ENCODE results near the gene GJD3.

GJD3 gene

DNA sequence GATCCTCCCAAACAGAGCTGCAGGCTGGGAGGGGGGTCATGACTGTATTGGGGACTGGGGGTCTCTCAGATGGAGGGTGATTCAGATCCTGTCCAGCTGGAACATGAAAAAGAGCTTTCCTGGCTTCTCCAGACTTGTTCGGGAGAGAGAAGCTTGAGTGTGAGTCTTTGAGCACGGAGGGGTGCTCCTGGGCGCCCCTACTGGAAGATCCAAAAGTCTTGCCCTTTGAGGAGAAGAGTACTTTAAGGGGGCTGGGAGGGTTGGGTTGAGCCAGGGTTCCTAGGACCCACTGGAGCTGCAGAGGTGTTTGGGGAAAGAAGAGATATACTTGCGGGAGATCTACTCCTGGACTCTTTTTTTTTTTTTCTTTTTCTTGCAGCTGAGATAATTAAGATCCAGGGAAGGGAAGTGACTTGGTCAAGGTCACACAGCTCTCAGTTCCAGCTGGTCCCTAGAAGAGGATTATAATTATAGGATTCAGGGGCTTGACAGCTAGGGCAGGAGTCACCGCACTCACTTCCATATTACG, 47.1 kb downstream of the GJD3 start:
- H2BK15ac ChIP-seq (replicated peaks; ENCODE audit: low read depth), result no peak overlapping the region
- H3K36me3 ChIP-seq (ENCODE audit: control insufficient read depth, insufficient read depth, low read length), result no peaks in the 10 kb centered on the region
- peak overlapping the region; percentile 57 for H3K18ac ChIP-seq (ENCODE audit: low read length)
- H3K56ac ChIP-seq (ENCODE audit: low read length), result peak overlapping the region; percentile 87
- no peak overlapping the region for H3K23ac ChIP-seq (ENCODE audit: low read length)
- H3K27me3 ChIP-seq (ENCODE audit: insufficient read depth, low read length, poor library complexity), result no peaks in the 10 kb centered on the region
- H3K27ac ChIP-seq (ENCODE audit: low read depth, low read length), result peak overlapping the region; percentile 25
- peak overlapping the region; percentile 19 for H3K4me3 ChIP-seq (ENCODE audit: low read length)
- H2BK5ac ChIP-seq (ENCODE audit: low read length), result no peak overlapping the region
- H4K8ac ChIP-seq (ENCODE audit: low read depth, low read length), result no peak overlapping the region
- H3K79me2 ChIP-seq (ENCODE audit: control insufficient read depth, insufficient read depth, low read length), result peaks cover 8% of the 10 kb centered on the region
- WGBS (ENCODE audit: extremely low coverage, insufficient coverage, low lambda C conversion rate), result no CpG with 5 or more reads among the region's 6 CpGs
- peak overlapping the region; percentile 94 for H3K4me2 ChIP-seq (ENCODE audit: low read length)
- no peak overlapping the region for H3K4ac ChIP-seq (ENCODE audit: low read depth, low read length)
- DNase-seq, result peak; percentile 86
- no peak overlapping the region for H2AK5ac ChIP-seq (ENCODE audit: low read length)
- no peak overlapping the region for H2BK120ac ChIP-seq (ENCODE audit: low read depth, low read length)
- H4K5ac ChIP-seq (ENCODE audit: low read length), result no peak overlapping the region
- peaks cover 18% of the 10 kb centered on the region for H3K79me1 ChIP-seq (ENCODE audit: low read length)
- peaks cover 13% of the 10 kb centered on the region for H3K4me1 ChIP-seq (ENCODE audit: control insufficient read depth, low read depth, low read length)
- H3K9ac ChIP-seq (ENCODE audit: low read length), result peak overlapping the region; percentile 77

DNA sequence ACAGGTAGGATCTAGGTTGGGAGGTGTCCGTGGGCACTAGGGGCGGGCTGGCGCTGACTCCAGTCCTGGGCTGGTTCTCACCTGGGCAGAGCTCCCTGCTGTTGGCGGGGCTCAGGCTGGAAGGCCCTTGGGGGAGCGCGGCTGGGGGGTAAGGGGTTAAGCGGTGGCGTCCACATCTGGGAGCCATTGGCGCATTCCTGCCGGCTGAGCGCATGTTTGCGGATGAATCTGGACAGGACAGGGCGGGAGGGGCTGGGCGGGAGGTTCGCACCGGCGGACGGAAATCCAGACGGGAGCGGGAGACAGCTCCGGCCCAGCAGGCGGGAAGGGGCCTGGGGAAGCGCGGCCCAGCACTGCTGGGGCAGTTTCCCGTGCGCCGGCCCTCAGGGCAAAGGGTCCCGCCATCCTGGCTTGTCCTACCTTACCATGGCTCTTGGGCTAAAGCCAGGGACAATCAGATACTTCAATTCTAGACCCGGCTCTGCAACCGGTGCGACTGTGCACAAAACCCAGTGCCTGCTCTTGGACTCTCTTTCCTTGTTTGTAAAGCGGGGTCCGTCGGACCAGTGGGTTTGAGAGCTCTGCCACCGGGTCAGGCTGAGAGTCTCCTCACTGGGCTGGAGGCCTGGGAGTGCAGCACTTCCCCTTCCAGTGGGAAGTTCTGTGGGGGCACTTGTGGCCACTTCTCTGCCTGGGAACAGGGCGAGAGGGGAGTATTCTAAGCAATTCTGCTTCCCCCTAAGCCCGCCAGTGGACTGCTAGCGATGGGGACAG, 47.8 kb downstream of the GJD3 start:
- peak overlapping the region; percentile 77 for H3K9ac ChIP-seq (ENCODE audit: low read length)
- no CpG with 5 or more reads among the region's 38 CpGs for WGBS (ENCODE audit: extremely low coverage, insufficient coverage, low lambda C conversion rate)
- H3K79me2 ChIP-seq (ENCODE audit: control insufficient read depth, insufficient read depth, low read length), result peaks cover 8% of the 10 kb centered on the region
- H3K27ac ChIP-seq (ENCODE audit: low read depth, low read length), result peak overlapping the region; percentile 25
- no peak overlapping the region for H2BK15ac ChIP-seq (replicated peaks; ENCODE audit: low read depth)
- H2AK5ac ChIP-seq (ENCODE audit: low read length), result peak overlapping the region; percentile 80
- no peak overlapping the region for H2BK5ac ChIP-seq (ENCODE audit: low read length)
- no peaks in the 10 kb centered on the region for H3K27me3 ChIP-seq (ENCODE audit: insufficient read depth, low read length, poor library complexity)
- no peak overlapping the region for H2BK120ac ChIP-seq (ENCODE audit: low read depth, low read length)
- H3K4me1 ChIP-seq (ENCODE audit: control insufficient read depth, low read depth, low read length), result peaks cover 9% of the 10 kb centered on the region
- no peak overlapping the region for H4K8ac ChIP-seq (ENCODE audit: low read depth, low read length)
- peak overlapping the region; percentile 87 for H3K56ac ChIP-seq (ENCODE audit: low read length)
- H3K4ac ChIP-seq (ENCODE audit: low read depth, low read length), result no peak overlapping the region
- H3K79me1 ChIP-seq (ENCODE audit: low read length), result peaks cover 15% of the 10 kb centered on the region
- H3K36me3 ChIP-seq (ENCODE audit: control insufficient read depth, insufficient read depth, low read length), result no peaks in the 10 kb centered on the region
- H4K5ac ChIP-seq (ENCODE audit: low read length), result no peak overlapping the region
- DNase-seq, result peak; percentile 85
- peak overlapping the region; percentile 35 for H3K4me3 ChIP-seq (ENCODE audit: low read length)
- H3K23ac ChIP-seq (ENCODE audit: low read length), result peak overlapping the region; percentile 30
- peak overlapping the region; percentile 78 for H3K4me2 ChIP-seq (ENCODE audit: low read length)
- peak overlapping the region; percentile 57 for H3K18ac ChIP-seq (ENCODE audit: low read length)

DNA sequence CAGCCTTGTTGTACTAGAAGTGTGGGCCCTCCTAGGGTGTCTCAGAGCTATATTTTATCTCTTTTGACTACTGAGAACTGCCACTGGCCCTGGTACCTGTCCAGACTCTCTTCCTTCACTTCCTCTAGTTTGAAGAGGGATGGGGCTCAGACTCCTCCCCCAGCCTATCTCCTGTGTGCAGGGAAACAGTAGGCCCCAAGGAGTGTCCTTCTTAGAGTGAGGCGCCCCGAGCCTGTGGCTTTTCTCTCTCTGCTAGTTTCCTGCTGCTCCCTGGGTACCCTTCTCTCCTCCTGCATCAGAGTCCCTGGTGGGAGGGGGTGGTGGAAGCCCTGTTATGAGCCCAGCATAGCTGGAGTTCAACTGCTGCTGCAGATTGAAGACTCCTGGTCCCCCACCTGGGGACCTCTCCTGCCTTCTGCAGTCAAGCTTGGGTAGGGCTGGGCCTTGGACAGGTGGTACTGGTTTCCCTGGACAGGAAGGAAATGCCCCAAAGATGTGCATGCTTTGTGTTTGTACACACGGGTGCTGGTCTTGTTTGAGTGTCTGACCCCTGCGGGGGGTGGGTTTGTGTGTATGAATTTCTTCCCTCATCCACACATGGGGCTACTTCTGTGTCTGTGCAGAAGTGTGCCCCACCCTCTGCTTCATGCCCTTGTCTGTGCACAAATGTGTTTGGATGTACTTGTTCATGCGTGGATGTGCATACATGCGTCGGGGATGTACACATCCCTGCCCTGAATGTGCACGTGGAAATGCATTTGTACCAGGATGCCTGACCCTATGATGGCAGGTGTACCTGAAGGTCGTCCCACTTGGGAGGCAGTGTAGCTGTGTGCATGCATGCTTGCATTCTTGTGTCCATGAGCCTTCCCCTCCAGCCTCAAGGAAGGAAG, 48.6 kb downstream of the GJD3 start:
- Histone ChIP-seq H2AK5ac (ENCODE audit: low read length) (peak overlapping the region; percentile 80), H3K4me3 (ENCODE audit: low read length) (no peak overlapping the region), H3K56ac (ENCODE audit: low read length) (peak overlapping the region; percentile 87), H3K4me1 (ENCODE audit: control insufficient read depth, low read depth, low read length) (peaks cover 9% of the 10 kb centered on the region), H2BK15ac (replicated peaks; ENCODE audit: low read depth) (no peak overlapping the region), H3K23ac (ENCODE audit: low read length) (peak overlapping the region; percentile 30), H3K36me3 (ENCODE audit: control insufficient read depth, insufficient read depth, low read length) (no peaks in the 10 kb centered on the region), H3K79me1 (ENCODE audit: low read length) (peaks cover 15% of the 10 kb centered on the region), H3K18ac (ENCODE audit: low read length) (no peak overlapping the region), H3K4ac (ENCODE audit: low read depth, low read length) (no peak overlapping the region), H3K4me2 (ENCODE audit: low read length) (peak overlapping the region; percentile 78), H3K9ac (ENCODE audit: low read length) (peak overlapping the region; percentile 77), H4K8ac (ENCODE audit: low read depth, low read length) (no peak overlapping the region), H2BK5ac (ENCODE audit: low read length) (no peak overlapping the region), H4K5ac (ENCODE audit: low read length) (no peak overlapping the region), H3K27me3 (ENCODE audit: insufficient read depth, low read length, poor library complexity) (no peaks in the 10 kb centered on the region), H2BK120ac (ENCODE audit: low read depth, low read length) (no peak overlapping the region), H3K79me2 (ENCODE audit: control insufficient read depth, insufficient read depth, low read length) (peaks cover 6% of the 10 kb centered on the region), H3K27ac (ENCODE audit: low read depth, low read length) (no peak overlapping the region)
- WGBS (ENCODE audit: extremely low coverage, insufficient coverage, low lambda C conversion rate), result no CpG with 5 or more reads among the region's 9 CpGs
- no peak for DNase-seq

GRCh38 chr17:40315206-40315605, 49.3 kb downstream of the GJD3 start:
- H3K36me3 ChIP-seq (ENCODE audit: control insufficient read depth, insufficient read depth, low read length), result no peaks in the 10 kb centered on the region
- H3K4me1 ChIP-seq (ENCODE audit: control insufficient read depth, low read depth, low read length), result peaks cover 9% of the 10 kb centered on the region
- H2AK5ac ChIP-seq (ENCODE audit: low read length), result no peak overlapping the region
- no peak overlapping the region for H3K23ac ChIP-seq (ENCODE audit: low read length)
- H3K18ac ChIP-seq (ENCODE audit: low read length), result no peak overlapping the region
- no peak overlapping the region for H3K4me2 ChIP-seq (ENCODE audit: low read length)
- H3K27me3 ChIP-seq (ENCODE audit: insufficient read depth, low read length, poor library complexity), result no peaks in the 10 kb centered on the region
- H3K9ac ChIP-seq (ENCODE audit: low read length), result no peak overlapping the region
- no CpG with 5 or more reads among the region's 3 CpGs for WGBS (ENCODE audit: extremely low coverage, insufficient coverage, low lambda C conversion rate)
- H2BK5ac ChIP-seq (ENCODE audit: low read length), result no peak overlapping the region
- H4K5ac ChIP-seq (ENCODE audit: low read length), result no peak overlapping the region
- no peak overlapping the region for H3K56ac ChIP-seq (ENCODE audit: low read length)
- H4K8ac ChIP-seq (ENCODE audit: low read depth, low read length), result no peak overlapping the region
- DNase-seq, result no peak
- no peak overlapping the region for H3K4me3 ChIP-seq (ENCODE audit: low read length)
- H3K27ac ChIP-seq (ENCODE audit: low read depth, low read length), result no peak overlapping the region
- peaks cover 11% of the 10 kb centered on the region for H3K79me1 ChIP-seq (ENCODE audit: low read length)
- no peak overlapping the region for H2BK15ac ChIP-seq (replicated peaks; ENCODE audit: low read depth)
- H3K4ac ChIP-seq (ENCODE audit: low read depth, low read length), result no peak overlapping the region
- H2BK120ac ChIP-seq (ENCODE audit: low read depth, low read length), result no peak overlapping the region
- H3K79me2 ChIP-seq (ENCODE audit: control insufficient read depth, insufficient read depth, low read length), result peaks cover 3% of the 10 kb centered on the region

GRCh38 chr17:40314584-40314956, 50.0 kb downstream of the GJD3 start:
- WGBS (ENCODE audit: extremely low coverage, insufficient coverage, low lambda C conversion rate), result no CpG with 5 or more reads among the region's 3 CpGs
- no peak overlapping the region for H4K5ac ChIP-seq (ENCODE audit: low read length)
- H3K27ac ChIP-seq (ENCODE audit: low read depth, low read length), result no peak overlapping the region
- DNase-seq, result no peak
- H3K4me3 ChIP-seq (ENCODE audit: low read length), result no peak overlapping the region
- peaks cover 7% of the 10 kb centered on the region for H3K79me1 ChIP-seq (ENCODE audit: low read length)
- H2BK5ac ChIP-seq (ENCODE audit: low read length), result no peak overlapping the region
- H3K4me1 ChIP-seq (ENCODE audit: control insufficient read depth, low read depth, low read length), result peaks cover 11% of the 10 kb centered on the region
- no peak overlapping the region for H4K8ac ChIP-seq (ENCODE audit: low read depth, low read length)
- H3K18ac ChIP-seq (ENCODE audit: low read length), result no peak overlapping the region
- H3K79me2 ChIP-seq (ENCODE audit: control insufficient read depth, insufficient read depth, low read length), result peaks cover 3% of the 10 kb centered on the region
- no peaks in the 10 kb centered on the region for H3K36me3 ChIP-seq (ENCODE audit: control insufficient read depth, insufficient read depth, low read length)
- H3K4me2 ChIP-seq (ENCODE audit: low read length), result no peak overlapping the region
- H3K56ac ChIP-seq (ENCODE audit: low read length), result no peak overlapping the region
- H2BK15ac ChIP-seq (replicated peaks; ENCODE audit: low read depth), result no peak overlapping the region
- H3K4ac ChIP-seq (ENCODE audit: low read depth, low read length), result no peak overlapping the region
- H3K23ac ChIP-seq (ENCODE audit: low read length), result no peak overlapping the region
- H2BK120ac ChIP-seq (ENCODE audit: low read depth, low read length), result no peak overlapping the region
- H2AK5ac ChIP-seq (ENCODE audit: low read length), result no peak overlapping the region
- no peak overlapping the region for H3K9ac ChIP-seq (ENCODE audit: low read length)
- H3K27me3 ChIP-seq (ENCODE audit: insufficient read depth, low read length, poor library complexity), result no peaks in the 10 kb centered on the region

Data from mesendoderm (in vitro differentiated cells).